Neural progenitor cell (in vitro differentiated cells): Measurements from ENCODE around the gene ACER2. TPM values are rescaled to one million over a fixed set of nuclear protein-coding genes. Genes with fewer than 3 reads are reported as not detected.

Experiments
- DNase-seq: peaks from one replicate; pipeline ENCODE4 v3.0.0-alpha.2; 2016; ENCODE audit warnings: low spot score
- H2AFZ ChIP-seq: fragments of 200-600 bp; sonication (generic); replicated peaks from 2 replicates; pipeline ENCODE4 v1.6.1; 2016; ENCODE audit warnings: antibody characterized with exemption
- H3F3A ChIP-seq: fragments of 200-600 bp; sonication (generic); 2 replicates; pipeline ENCODE4 v1.6.1; 2016; ENCODE audit warnings: antibody characterized with exemption, low read depth
- H3K27ac ChIP-seq: fragments of 200-600 bp; sonication (generic); 2 replicates; pipeline ENCODE4 v1.5.1; 2016; ENCODE audit warnings: mild to moderate bottlenecking
- H3K27me3 ChIP-seq: fragments of 200-600 bp; sonication (generic); 2 replicates; pipeline ENCODE4 v1.6.1; 2016; ENCODE audit warnings: mild to moderate bottlenecking, moderate library complexity
- H3K36me3 ChIP-seq: fragments of 200-600 bp; sonication (generic); 2 replicates; pipeline ENCODE4 v1.5.1; 2016
- H3K4me1 ChIP-seq: fragments of 200-600 bp; sonication (generic); 2 replicates; pipeline ENCODE4 v1.6.1; 2016; ENCODE audit warnings: mixed run types
- H3K4me2 ChIP-seq: fragments of 200-600 bp; sonication (generic); 2 replicates; pipeline ENCODE4 v1.6.1; 2016
- H3K4me3 ChIP-seq: fragments of 200-600 bp; sonication (generic); 2 replicates; pipeline ENCODE4 v1.5.1; 2016
- H3K79me2 ChIP-seq: fragments of 200-600 bp; sonication (generic); 2 replicates; pipeline ENCODE4 v1.6.1; 2016; ENCODE audit warnings: low read depth
- H3K9ac ChIP-seq: fragments of 200-600 bp; sonication (generic); 2 replicates; pipeline ENCODE4 v1.6.1; 2016
- H3K9me3 ChIP-seq: fragments of 200-600 bp; sonication (generic); 2 replicates; pipeline ENCODE4 v1.5.1; 2016; ENCODE audit warnings: low read depth
- H4K20me1 ChIP-seq: fragments of 200-600 bp; sonication (generic); 2 replicates; pipeline ENCODE4 v1.6.1; 2016; ENCODE audit warnings: low read depth
- H3K27ac Mint-ChIP-seq: 3 replicates; pipeline ENCODE4 v1.8.0; 2021; ENCODE audit warnings: mixed read lengths
- H3K27me3 Mint-ChIP-seq: 2 replicates; pipeline ENCODE4 v1.8.0; 2022; ENCODE audit warnings: low read depth, mild to moderate bottlenecking, inconsistent platforms, moderate library complexity, mixed read lengths; ENCODE audit not compliant: insufficient read depth
- H3K36me3 Mint-ChIP-seq: 3 replicates; pipeline ENCODE4 v1.8.0; 2021; ENCODE audit warnings: mixed read lengths
- H3K4me1 Mint-ChIP-seq: 3 replicates; pipeline ENCODE4 v1.8.0; 2021; ENCODE audit warnings: mixed read lengths
- H3K4me3 Mint-ChIP-seq: 3 replicates; pipeline ENCODE4 v1.8.0; 2021; ENCODE audit warnings: mild to moderate bottlenecking, moderate library complexity, mixed read lengths
- H3K9me3 Mint-ChIP-seq: 3 replicates; pipeline ENCODE4 v1.8.0; 2020; ENCODE audit warnings: mixed read lengths
- EZH2 ChIP-seq: fragments of 200-600 bp; sonication (generic); IDR thresholded peaks from 2 replicates; pipeline ENCODE4 v1.6.1; 2017; ENCODE audit warnings: antibody characterized with exemption, mild to moderate bottlenecking, moderate library complexity
- EZH2phosphoT487 ChIP-seq: fragments of 200-600 bp; sonication (generic); IDR thresholded peaks from 2 replicates; pipeline ENCODE4 v1.6.1; 2017; ENCODE audit warnings: antibody characterized with exemption
- total RNA-seq: library from RNA; depleted of rRNA; stranded (reverse); fragments of >200 nt; gene quantifications from 2 replicates; pipeline ENCODE4 v1.2.3, GENCODE V29; 2015; ENCODE audit warnings: low replicate concordance
- TF ChIP-seq, protein P1 (sequence below): fragments of 200-600 bp; sonication (generic); IDR thresholded peaks from 2 replicates; pipeline ENCODE4 v1.5.1; 2017; ENCODE audit warnings: antibody characterized with exemption, mild to moderate bottlenecking

The ACER2 gene
- total RNA-seq, 1 donor from 2014 or later: 5.6 TPM

DNA sequence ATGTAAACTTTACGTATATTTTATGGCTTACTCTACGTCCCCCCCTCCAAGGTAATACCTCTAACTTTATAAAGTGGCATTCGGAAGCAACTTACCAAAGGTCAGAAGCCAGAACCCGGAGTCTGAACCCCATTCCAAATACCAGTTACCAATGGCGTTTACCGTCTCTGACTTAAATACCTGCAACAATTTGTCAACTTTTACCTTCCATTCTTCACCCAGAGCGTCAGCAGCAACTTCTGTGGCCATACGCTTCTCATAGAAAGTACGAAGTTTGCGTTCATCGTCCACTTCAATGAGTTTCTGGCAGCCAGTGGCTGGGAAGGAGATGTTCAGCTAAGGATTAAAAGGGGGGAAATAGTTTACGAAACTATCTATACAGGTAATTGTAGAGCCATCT is 29.5 kb upstream of the ACER2 start:
- H3K4me3 Mint-ChIP-seq: peak overlapping the region; percentile 99
- H3K27me3 ChIP-seq: no peaks in the 10 kb centered on the region
- peaks cover 28% of the 10 kb centered on the region for H3K4me1 ChIP-seq
- peaks cover 65% of the 10 kb centered on the region for H3F3A ChIP-seq
- no peaks in the 10 kb centered on the region for H3K9me3 Mint-ChIP-seq
- peak overlapping the region; percentile 100 for H3K27ac Mint-ChIP-seq
- peak; percentile 16 for DNase-seq
- H3K4me2 ChIP-seq: peak overlapping the region; percentile 91
- H3K36me3 ChIP-seq: peaks cover 33% of the 10 kb centered on the region
- no peak overlapping the region for H2AFZ ChIP-seq
- peaks cover 45% of the 10 kb centered on the region for H4K20me1 ChIP-seq
- H3K27ac ChIP-seq: peak overlapping the region; percentile 92
- peaks cover 30% of the 10 kb centered on the region for H3K4me1 Mint-ChIP-seq
- no peaks in the 10 kb centered on the region for H3K9me3 ChIP-seq
- peak overlapping the region; percentile 99 for H3K9ac ChIP-seq
- H3K4me3 ChIP-seq: peak overlapping the region; percentile 89
- TF ChIP-seq EZH2 (no peak), EZH2phosphoT487 (no peak)
- TF ChIP-seq, protein P1, sequence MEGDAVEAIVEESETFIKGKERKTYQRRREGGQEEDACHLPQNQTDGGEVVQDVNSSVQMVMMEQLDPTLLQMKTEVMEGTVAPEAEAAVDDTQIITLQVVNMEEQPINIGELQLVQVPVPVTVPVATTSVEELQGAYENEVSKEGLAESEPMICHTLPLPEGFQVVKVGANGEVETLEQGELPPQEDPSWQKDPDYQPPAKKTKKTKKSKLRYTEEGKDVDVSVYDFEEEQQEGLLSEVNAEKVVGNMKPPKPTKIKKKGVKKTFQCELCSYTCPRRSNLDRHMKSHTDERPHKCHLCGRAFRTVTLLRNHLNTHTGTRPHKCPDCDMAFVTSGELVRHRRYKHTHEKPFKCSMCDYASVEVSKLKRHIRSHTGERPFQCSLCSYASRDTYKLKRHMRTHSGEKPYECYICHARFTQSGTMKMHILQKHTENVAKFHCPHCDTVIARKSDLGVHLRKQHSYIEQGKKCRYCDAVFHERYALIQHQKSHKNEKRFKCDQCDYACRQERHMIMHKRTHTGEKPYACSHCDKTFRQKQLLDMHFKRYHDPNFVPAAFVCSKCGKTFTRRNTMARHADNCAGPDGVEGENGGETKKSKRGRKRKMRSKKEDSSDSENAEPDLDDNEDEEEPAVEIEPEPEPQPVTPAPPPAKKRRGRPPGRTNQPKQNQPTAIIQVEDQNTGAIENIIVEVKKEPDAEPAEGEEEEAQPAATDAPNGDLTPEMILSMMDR: no peak
- peaks cover 49% of the 10 kb centered on the region for H3K79me2 ChIP-seq
- peaks cover 24% of the 10 kb centered on the region for H3K36me3 Mint-ChIP-seq
- peaks cover 5% of the 10 kb centered on the region for H3K27me3 Mint-ChIP-seq

- Histone ChIP-seq H4K20me1 (peaks cover 45% of the 10 kb centered on the region), H3K27ac (peak overlapping the region; percentile 92), H3K4me1 (peaks cover 28% of the 10 kb centered on the region), H3F3A (peaks cover 61% of the 10 kb centered on the region), H3K4me3 (peak overlapping the region; percentile 89), H3K9me3 (no peaks in the 10 kb centered on the region), H3K4me2 (peak overlapping the region; percentile 91), H3K36me3 (peaks cover 32% of the 10 kb centered on the region), H3K79me2 (peaks cover 49% of the 10 kb centered on the region), H2AFZ (peak overlapping the region; percentile 34), H3K27me3 (no peaks in the 10 kb centered on the region), H3K9ac (peak overlapping the region; percentile 99)
- H3K4me3 Mint-ChIP-seq: peak overlapping the region; percentile 99
- TF ChIP-seq, protein P1: no peak
- TF ChIP-seq EZH2phosphoT487 (no peak), EZH2 (no peak)
- peak overlapping the region; percentile 100 for H3K27ac Mint-ChIP-seq
- H3K36me3 Mint-ChIP-seq: peaks cover 24% of the 10 kb centered on the region
- peak; percentile 60 for DNase-seq
- peaks cover 30% of the 10 kb centered on the region for H3K4me1 Mint-ChIP-seq
- no peaks in the 10 kb centered on the region for H3K9me3 Mint-ChIP-seq
- H3K27me3 Mint-ChIP-seq: peaks cover 5% of the 10 kb centered on the region
Observed at GRCh38 chr9:19379697-19380046, 29.1 kb upstream of the ACER2 start.

GRCh38 chr9:19380826-19381075 is 28.1 kb upstream of the ACER2 start:
- no peaks in the 10 kb centered on the region for H3K27me3 ChIP-seq
- Mint-ChIP-seq H3K4me3 (peak overlapping the region; percentile 99), H3K4me1 (peaks cover 30% of the 10 kb centered on the region), H3K9me3 (no peaks in the 10 kb centered on the region), H3K27ac (peak overlapping the region; percentile 74), H3K36me3 (peaks cover 20% of the 10 kb centered on the region), H3K27me3 (peaks cover 5% of the 10 kb centered on the region)
- H2AFZ ChIP-seq: peak overlapping the region; percentile 60
- H3K79me2 ChIP-seq: peaks cover 49% of the 10 kb centered on the region
- peak overlapping the region; percentile 46 for H3K27ac ChIP-seq
- H3K9ac ChIP-seq: peak overlapping the region; percentile 74
- H3K9me3 ChIP-seq: no peaks in the 10 kb centered on the region
- H4K20me1 ChIP-seq: peaks cover 38% of the 10 kb centered on the region
- H3K4me3 ChIP-seq: peak overlapping the region; percentile 89
- no peak for TF ChIP-seq EZH2
- TF ChIP-seq, protein P1: no peak
- TF ChIP-seq EZH2phosphoT487: no peak
- H3K4me2 ChIP-seq: peak overlapping the region; percentile 91
- H3F3A ChIP-seq: peaks cover 51% of the 10 kb centered on the region
- H3K36me3 ChIP-seq: peaks cover 32% of the 10 kb centered on the region
- no peak for DNase-seq
- peaks cover 28% of the 10 kb centered on the region for H3K4me1 ChIP-seq
